A549 (cell line): ENCODE results near the gene HPN. TPM values are rescaled to one million over a fixed set of nuclear protein-coding genes. Genes with fewer than 3 reads are reported as not detected.
A peak's percentile ranks its signal among the peaks of the same experiment; 100 is the strongest.

Experiments used
- ATAC-seq, 2 experiments: fragments of 200-7000 bp in 1 of 2; fragments of >200 bp in 1 of 2; cut with Nextera tagmentation in 1 of 2; cut with Tn5 transposase in 1 of 2; 3 replicates each; pipeline versions ENCODE4 v1.8.0 to v1.9.1; 2018 to 2020; ENCODE audit warnings: mild to moderate bottlenecking in 1 of 2, moderate library complexity in 1 of 2
- CTCF ChIA-PET: fragments of 300-600 bp; sonication (Branson Sonifier 250); formaldehyde crosslinking; extraction: SDS; loops from one replicate; lab custom pipeline; 2021; ENCODE audit warnings: antibody characterized with exemption, inconsistent platforms; lab: Yijun Ruan, JAX
- POLR2A ChIA-PET: fragments of 350-600 bp; formaldehyde crosslinking; extraction: SDS; loops from one replicate; lab custom pipeline; 2021; ENCODE audit warnings: antibody characterized with exemption, inconsistent platforms; lab: Yijun Ruan, JAX
- DNase-seq, 2 experiments: peaks; one replicate each; pipeline versions ENCODE4 v3.0.0 to v3.0.0-alpha.2; 2011 to 2016; ENCODE audit warnings: low read depth in 1 of 2, low spot score in 1 of 2
- FAIRE-seq: peaks from 2 replicates; lab custom pipeline; 2011; peaks lifted over from hg19 to GRCh38; lab: Jason Lieb, UNC
- H3K27ac ChIP-seq, 2 experiments: fragments of >200 bp; sonication (Bioruptor Twin); formaldehyde crosslinking; 3 replicates each; pipeline ENCODE4 v1.5.1; 2016 to 2017
- H3K4me1 ChIP-seq: fragments of >200 bp; sonication (Bioruptor Twin); formaldehyde crosslinking; 3 replicates; pipeline ENCODE4 v1.6.1; 2016
- H3K4me2 ChIP-seq: fragments of >200 bp; sonication (Bioruptor Twin); formaldehyde crosslinking; 3 replicates; pipeline ENCODE4 v1.6.1; 2016
- H3K4me3 ChIP-seq: fragments of >200 bp; sonication (Bioruptor Twin); formaldehyde crosslinking; 3 replicates; pipeline ENCODE4 v1.5.1; 2016
- H3K9me3 ChIP-seq: fragments of >200 bp; sonication (Bioruptor Twin); formaldehyde crosslinking; 3 replicates; pipeline ENCODE4 v1.6.1; 2016
- BHLHE40 ChIP-seq: IDR thresholded peaks from 2 replicates; pipeline ENCODE4 v1.6.1; 2012; ENCODE audit warnings: low read depth, low read length, inconsistent platforms
- CBX2 ChIP-seq: fragments of 200-600 bp; sonication (generic); IDR thresholded peaks from 2 replicates; pipeline ENCODE4 v1.6.1; 2016; ENCODE audit warnings: low read depth, mild to moderate bottlenecking, borderline replicate concordance
- CEBPB ChIP-seq, 2 experiments: fragments of >200 bp in 1 of 2; sonication (Bioruptor Twin) in 1 of 2; formaldehyde crosslinking in 1 of 2; IDR thresholded peaks; 2 replicates each; pipeline ENCODE4 v1.6.1; 2012 to 2016
- CHD2 ChIP-seq: fragments of 150-350 bp; IDR thresholded peaks from 2 replicates; pipeline ENCODE4 v1.6.1; 2014; ENCODE audit warnings: low read length; ENCODE audit not compliant: partially characterized antibody
- CHD4 ChIP-seq: fragments of 200-600 bp; sonication (generic); IDR thresholded peaks from 2 replicates; pipeline ENCODE4 v1.6.1; 2016; ENCODE audit warnings: antibody characterized with exemption, mild to moderate bottlenecking, borderline replicate concordance
- CTCF ChIP-seq: fragments of >200 bp; sonication (Bioruptor Twin); formaldehyde crosslinking; IDR thresholded peaks from 3 replicates; pipeline ENCODE4 v1.5.1; 2016
- EHF ChIP-seq: fragments of 250-450 bp; sonication (Bioruptor Pico); IDR thresholded peaks from 2 replicates; pipeline ENCODE4 v1.5.0; 2020; ENCODE audit warnings: mild to moderate bottlenecking
- EHMT2 ChIP-seq: fragments of 200-600 bp; sonication (generic); IDR thresholded peaks from 2 replicates; pipeline ENCODE4 v1.6.1; 2016; ENCODE audit warnings: antibody characterized with exemption, low read depth, mild to moderate bottlenecking, moderate library complexity
- ELK1 ChIP-seq: fragments of 150-350 bp; IDR thresholded peaks from 2 replicates; pipeline ENCODE4 v1.6.1; 2014; ENCODE audit warnings: low read depth, mild to moderate bottlenecking, low read length
- EP300 ChIP-seq, 2 experiments: fragments of >200 bp; sonication (Bioruptor Twin); formaldehyde crosslinking; IDR thresholded peaks; 2 replicates in 1 of 2; 3 replicates in 1 of 2; pipeline ENCODE4 v1.6.1; 2016 to 2017
- ESRRA ChIP-seq: fragments of 150-350 bp; IDR thresholded peaks from 2 replicates; pipeline ENCODE4 v1.6.1; 2014; ENCODE audit warnings: mild to moderate bottlenecking, low read length, borderline replicate concordance
- KDM1A ChIP-seq: fragments of 200-600 bp; sonication (generic); IDR thresholded peaks from 2 replicates; pipeline ENCODE4 v1.6.1; 2016; ENCODE audit warnings: low read depth, mild to moderate bottlenecking
- KDM5A ChIP-seq: fragments of 200-600 bp; sonication (generic); IDR thresholded peaks from 2 replicates; pipeline ENCODE4 v1.6.1; 2016; ENCODE audit warnings: antibody characterized with exemption, mild to moderate bottlenecking
- MYC ChIP-seq: IDR thresholded peaks from 2 replicates; pipeline ENCODE4 v1.6.1; 2012; ENCODE audit warnings: mild to moderate bottlenecking, inconsistent platforms, low read length, improper control_type of control experiment, borderline replicate concordance
- NPAS2 ChIP-seq: fragments of 250-450 bp; sonication (Bioruptor Pico); IDR thresholded peaks from 2 replicates; pipeline ENCODE4 v1.8.0; 2022; ENCODE audit warnings: mild to moderate bottlenecking, moderate library complexity, borderline replicate concordance
- NR3C1 ChIP-seq: fragments of >200 bp; sonication (Bioruptor Twin); formaldehyde crosslinking; IDR thresholded peaks from 3 replicates; pipeline ENCODE4 v1.6.1; 2017
- TFCP2L1 ChIP-seq: fragments of 250-450 bp; sonication (Bioruptor Pico); IDR thresholded peaks from 2 replicates; pipeline ENCODE4 v1.5.0; 2021; ENCODE audit warnings: mild to moderate bottlenecking
- USF2 ChIP-seq: fragments of 450-650 bp; IDR thresholded peaks from 2 replicates; pipeline ENCODE4 v1.6.1; 2014; ENCODE audit warnings: antibody characterized with exemption
- WGBS: methylation state at CpG from one replicate; pipeline ENCODE4 v1.1.6; 2017; ENCODE audit errors: missing lambda C conversion rate; 5-methylcytosine and 5-hydroxymethylcytosine counted together
- polyA plus RNA-seq, 4 experiments: library from polyadenylated mRNA; depleted of rRNA in 3 of 4; stranded (reverse); fragments of >200 nt; fragmentation: RNase III in 1 of 4; extraction: RNeasy Plus Mini Kit Qiagen cat#74134 plus additional on column Dnase treatment in 1 of 4; gene quantifications; 2 replicates in 3 of 4; 3 replicates in 1 of 4; pipeline ENCODE4 v1.2.3, GENCODE V29; 2011 to 2017

The HPN gene
- polyA plus RNA-seq, 2 of the 4 experiments (the other 2 are of a cell fraction), result 0.06 to 0.08 TPM

- no peak for TF ChIP-seq CTCF
Measured at GRCh38 chr19:35033067-35034004, 8.2 kb upstream of the HPN start (continued).

GRCh38 chr19:35034005-35034502 is 7.5 kb upstream of the HPN start:
- Histone ChIP-seq H3K27ac (no peak overlapping the region), H3K4me3 (no peak overlapping the region), H3K4me2 (no peak overlapping the region), H3K4me1 (peaks cover 8% of the 10 kb centered on the region), H3K9me3 (no peaks in the 10 kb centered on the region)
- ATAC-seq (no peak), DNase-seq (no peak), FAIRE-seq (no peak)
- 93% methylated on average over 17 of the region's 17 CpGs for WGBS
- TF ChIP-seq MYC (no peak), EP300 (IDR thresholded peaks at IDR 0.05) (no peak), CEBPB (IDR thresholded peaks at IDR 0.05) (no peak), KDM5A (no peak), BHLHE40 (no peak), TFCP2L1 (CRISPR knock-in tag) (no peak), CBX2 (no peak), USF2 (no peak), KDM1A (no peak), ELK1 (no peak), NPAS2 (CRISPR knock-in tag) (no peak), EHF (CRISPR knock-in tag) (no peak), EHMT2 (no peak), CHD4 (no peak), NR3C1 (no peak), CHD2 (no peak)
- ChIA-PET POLR2A (no interaction called here), CTCF (interaction anchor here (0.9 to 48.0 kb wide), 8 partner anchors 13 to 108 kb away, joined by 3 to 1860 read pairs (median 6); partner anchors contain the start of genes FXYD7, GRAMD1A, LGI4 and ZNF792)

GRCh38 chr19:35034588-35035382 is 6.7 kb upstream of the HPN start:
- no peak overlapping the region for H3K4me3 ChIP-seq
- no peak overlapping the region for H3K27ac ChIP-seq
- FAIRE-seq (no peak), ATAC-seq (no peak), DNase-seq (no peak)
- H3K4me2 ChIP-seq, result no peak overlapping the region
- H3K9me3 ChIP-seq, result no peaks in the 10 kb centered on the region
- TF ChIP-seq ESRRA (peak; percentile 87), EHF (CRISPR knock-in tag) (no peak)
- 89% methylated on average over 17 of the region's 17 CpGs for WGBS
- POLR2A ChIA-PET, result no interaction called here
- CTCF ChIA-PET, result interaction anchor here (0.9 to 48.0 kb wide), 8 partner anchors 13 to 108 kb away, joined by 3 to 1860 read pairs (median 6); partner anchors contain the start of genes FXYD7, GRAMD1A, LGI4 and ZNF792
- H3K4me1 ChIP-seq, result peaks cover 2% of the 10 kb centered on the region
